Fibroblast of villous mesenchyme (primary cell): Measurements from ENCODE around the gene BLM. TPM values are rescaled to one million over a fixed set of nuclear protein-coding genes. Genes with fewer than 3 reads are reported as not detected.

Experiments used
- DNase-seq: peaks from one replicate; pipeline ENCODE4 v3.0.0-alpha.2; 2010; ENCODE audit warnings: low read depth
- H3K4me3 ChIP-seq: 2 replicates; pipeline ENCODE4 v1.5.1; 2011; ENCODE audit warnings: low read depth, mild to moderate bottlenecking, low read length
- CTCF ChIP-seq: IDR thresholded peaks from 2 replicates; pipeline ENCODE4 v1.5.1; 2012; ENCODE audit warnings: low read depth, mild to moderate bottlenecking, low read length; ENCODE audit not compliant: insufficient read depth
- small RNA-seq: library from RNA; depleted of rRNA; stranded (forward); fragments of <200 nt; gene quantifications from one replicate; pipeline ENCODE3, GENCODE V24; 2012
- total RNA-seq: library from RNA; depleted of rRNA; stranded (reverse); fragments of >200 nt; gene quantifications from 2 replicates; pipeline ENCODE4 v1.2.3, GENCODE V29; 2012

The BLM gene
- total RNA-seq, 1 donor = 6.0 TPM

GRCh38 chr15:90860942-90861675, 144.0 kb downstream of the BLM start:
- H3K4me3 ChIP-seq = no peak overlapping the region
- no peak for DNase-seq
- TF ChIP-seq CTCF = no peak

DNA sequence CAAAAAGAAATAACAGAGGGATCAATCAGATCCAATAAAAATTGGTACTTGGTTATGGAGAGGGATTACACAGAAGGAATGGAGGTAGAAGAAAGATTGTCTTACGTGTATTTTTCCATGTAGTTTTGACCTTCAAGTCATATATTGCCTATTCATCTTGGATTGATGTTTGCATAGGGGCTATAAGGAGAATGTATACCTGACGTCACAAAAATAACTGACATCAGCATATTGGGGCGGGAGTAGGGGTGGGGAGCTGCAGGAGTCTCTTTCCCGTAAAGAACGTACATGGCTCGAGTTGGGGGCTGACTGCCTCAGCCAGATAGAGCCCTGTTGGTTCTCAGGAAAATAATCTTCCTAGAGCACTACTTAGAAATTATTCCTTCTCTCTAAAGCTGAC, 145.3 kb downstream of the BLM start:
- DNase-seq = no peak

DNA sequence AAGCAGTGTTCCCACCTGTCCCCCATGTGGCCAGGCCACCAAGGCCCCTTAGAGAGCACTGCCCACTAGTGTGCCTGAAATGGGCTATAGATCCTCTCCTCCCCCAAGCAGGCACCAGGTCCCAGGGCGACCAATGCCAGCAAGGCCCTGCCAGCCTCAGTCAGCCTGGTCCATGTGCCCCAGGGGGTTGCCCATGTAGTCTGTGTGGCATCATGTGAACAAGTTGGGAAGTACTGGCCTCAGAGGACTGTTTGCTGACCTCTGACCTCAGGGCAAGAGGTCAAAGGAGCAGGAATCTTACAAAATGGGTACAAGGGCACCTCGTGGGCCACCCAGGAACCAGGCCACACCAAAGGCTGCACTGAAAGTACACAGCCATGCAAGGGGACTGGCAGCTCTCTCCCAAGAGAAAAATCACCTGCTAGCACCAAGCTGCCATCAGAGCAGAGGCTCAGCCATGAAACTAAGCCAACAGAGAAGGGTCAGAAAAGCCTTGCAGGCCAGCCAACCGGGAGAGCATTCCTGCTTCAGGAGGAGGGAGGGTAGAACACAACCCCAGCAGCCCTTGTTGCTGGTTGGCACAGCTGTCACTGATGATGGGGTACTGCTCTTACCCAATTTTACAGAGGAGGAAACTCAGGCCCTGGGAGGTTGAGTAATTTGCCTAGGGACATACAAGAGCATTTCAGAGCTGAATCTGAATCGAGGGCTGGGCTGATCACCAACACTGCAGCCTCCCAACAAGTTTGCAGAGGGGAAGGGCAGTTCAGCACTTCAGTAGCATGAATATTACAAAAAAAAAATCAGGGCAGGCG, 146.0 kb downstream of the BLM start:
- DNase-seq = no peak
- no peak overlapping the region for H3K4me3 ChIP-seq
- no peak for TF ChIP-seq CTCF

More for the DNA sequence above, 145.3 kb downstream of the BLM start:
- no peak overlapping the region for H3K4me3 ChIP-seq
- no peak for TF ChIP-seq CTCF

DNA sequence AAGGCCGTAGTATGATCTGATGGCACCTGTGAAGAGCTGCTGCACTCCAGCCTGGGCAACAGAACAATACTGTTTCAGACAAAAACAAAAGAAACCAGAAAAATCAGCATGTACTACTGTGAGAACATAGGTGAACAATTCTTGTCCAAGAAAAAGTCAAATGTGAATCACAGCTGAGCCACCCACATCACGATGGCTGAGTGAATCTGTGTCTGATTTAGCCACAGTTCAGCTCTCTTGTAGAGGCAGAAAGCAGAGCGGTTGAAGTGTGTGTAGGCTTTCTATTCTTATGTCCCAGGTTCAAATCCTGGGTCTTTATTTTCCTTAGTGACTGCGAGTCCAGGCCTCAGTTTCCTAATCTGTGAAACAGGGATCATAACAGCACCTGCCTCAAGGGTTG, 146.8 kb downstream of the BLM start:
- no peak for TF ChIP-seq CTCF
- no peak for DNase-seq
- H3K4me3 ChIP-seq = no peak overlapping the region

- no peak overlapping the region for H3K4me3 ChIP-seq
- no peak for DNase-seq
- no peak for TF ChIP-seq CTCF
These were observed 147.4 kb downstream of the BLM start for GRCh38 chr15:90864507-90864906.

GRCh38 chr15:90865702-90866101, 148.6 kb downstream of the BLM start:
- no peak for TF ChIP-seq CTCF
- no peak overlapping the region for H3K4me3 ChIP-seq
- DNase-seq = no peak

Small RNAs within 50 kb of the gene (small RNA-seq; reads per million reads assigned to genes)
- gene RF00093 = not detected
- not detected for gene RN7SL363P

Other genes with a start within 250 kb of the BLM start
- gene CRTC3, start 187.4 kb upstream of the BLM start, total RNA-seq = 21.2 and 23.2 TPM in 2 replicates
- 38.4 and 45.1 TPM in 2 replicates for gene FURIN, start 151.2 kb downstream of the BLM start, total RNA-seq
- gene FES, start 167.2 kb downstream of the BLM start, total RNA-seq = 17.3 and 26.1 TPM in 2 replicates
- gene MAN2A2, start 186.0 kb downstream of the BLM start, total RNA-seq = 11.9 and 15.1 TPM in 2 replicates
- 9.5 and 10.3 TPM in 2 replicates for gene HDDC3, start 215.2 kb downstream of the BLM start, total RNA-seq
- 65.1 and 69.1 TPM in 2 replicates for gene UNC45A, start 217.9 kb downstream of the BLM start, total RNA-seq
- gene RCCD1, start 237.5 kb downstream of the BLM start, total RNA-seq = 12.9 and 14.7 TPM in 2 replicates